Stimulated activated CD4-positive, alpha-beta T cell treated with anti-CD3 and anti-CD28 coated beads, Interleukin-2, amount 100 ng/mL, for 4 hours (primary cell): Measurements from ENCODE around the gene RBBP8NL.

Experiments
- DNase-seq: peaks from one replicate; pipeline ENCODE4 v3.0.0-alpha.2; 2020; ENCODE audit warnings: low read depth

Gene RBBP8NL

DNA sequence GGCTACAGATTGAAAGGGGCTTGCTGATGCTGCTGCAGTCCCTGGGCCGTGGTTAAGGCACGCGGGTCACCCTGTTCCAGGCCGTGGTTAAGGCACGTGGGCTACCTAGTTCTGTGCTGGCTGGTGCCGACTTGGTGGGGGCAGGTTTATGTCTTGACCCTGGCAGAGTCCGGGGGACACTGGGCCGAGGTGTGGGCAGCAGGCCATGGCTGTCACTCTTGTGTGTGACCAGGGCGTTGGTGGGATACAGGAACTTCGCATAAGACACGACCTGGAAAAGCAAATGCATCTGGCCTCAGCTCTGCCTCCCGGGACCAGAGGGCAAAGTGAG, 34.0 kb downstream of the RBBP8NL start:
- no peak for DNase-seq

DNA sequence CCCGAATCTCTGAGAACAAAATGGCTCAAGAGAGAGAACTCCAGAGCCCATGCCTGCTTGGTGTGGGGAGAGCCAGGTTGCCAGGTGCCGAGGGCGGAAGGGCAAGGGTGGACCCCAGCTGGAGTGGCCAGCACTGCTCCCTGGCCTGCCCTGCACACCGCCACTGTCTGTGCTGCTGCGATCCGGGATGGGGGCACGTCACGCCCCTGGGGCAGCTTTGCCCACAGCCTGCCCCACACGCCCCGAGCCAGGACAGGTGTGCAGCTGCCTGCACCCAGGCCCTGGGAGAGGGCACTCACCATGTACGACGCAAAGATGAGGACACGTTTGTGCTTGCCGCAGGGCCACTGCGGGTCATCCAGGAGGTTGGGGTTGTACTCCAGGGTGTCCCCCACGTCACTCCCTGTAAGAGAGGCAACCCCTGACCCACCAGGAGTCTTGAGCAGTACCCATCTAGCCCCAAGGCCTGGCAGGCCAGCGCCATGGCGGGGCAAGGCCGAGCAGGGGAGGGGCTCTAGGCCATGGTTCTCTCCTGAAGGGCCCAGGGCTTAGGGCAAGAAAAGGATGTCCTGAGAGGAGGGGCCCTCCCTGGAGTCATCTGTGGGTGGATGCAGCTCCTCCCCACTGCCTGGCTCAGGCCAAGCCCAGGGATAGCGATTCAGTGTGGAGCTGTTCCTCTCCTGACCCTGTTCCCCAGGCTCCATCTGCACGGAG, 34.6 kb downstream of the RBBP8NL start:
- DNase-seq, result no peak

DNA sequence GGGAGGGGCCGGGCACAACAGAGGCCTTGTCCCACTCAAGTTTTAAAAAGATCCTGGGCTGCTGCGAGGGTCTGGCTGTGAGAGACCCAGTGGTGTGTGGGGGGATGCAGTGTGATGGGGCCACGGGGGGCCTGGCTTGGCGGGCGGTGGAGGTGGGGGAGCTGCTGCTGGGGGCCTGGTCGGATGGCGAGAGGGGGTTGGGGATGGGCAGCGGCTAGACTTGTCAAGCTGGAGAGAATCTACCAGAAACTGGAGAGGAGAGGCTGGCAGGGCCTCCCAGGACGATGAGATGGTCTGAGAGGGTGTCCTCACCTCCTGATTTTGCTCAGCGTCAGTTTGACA, 35.3 kb downstream of the RBBP8NL start:
- DNase-seq, result no peak

DNA sequence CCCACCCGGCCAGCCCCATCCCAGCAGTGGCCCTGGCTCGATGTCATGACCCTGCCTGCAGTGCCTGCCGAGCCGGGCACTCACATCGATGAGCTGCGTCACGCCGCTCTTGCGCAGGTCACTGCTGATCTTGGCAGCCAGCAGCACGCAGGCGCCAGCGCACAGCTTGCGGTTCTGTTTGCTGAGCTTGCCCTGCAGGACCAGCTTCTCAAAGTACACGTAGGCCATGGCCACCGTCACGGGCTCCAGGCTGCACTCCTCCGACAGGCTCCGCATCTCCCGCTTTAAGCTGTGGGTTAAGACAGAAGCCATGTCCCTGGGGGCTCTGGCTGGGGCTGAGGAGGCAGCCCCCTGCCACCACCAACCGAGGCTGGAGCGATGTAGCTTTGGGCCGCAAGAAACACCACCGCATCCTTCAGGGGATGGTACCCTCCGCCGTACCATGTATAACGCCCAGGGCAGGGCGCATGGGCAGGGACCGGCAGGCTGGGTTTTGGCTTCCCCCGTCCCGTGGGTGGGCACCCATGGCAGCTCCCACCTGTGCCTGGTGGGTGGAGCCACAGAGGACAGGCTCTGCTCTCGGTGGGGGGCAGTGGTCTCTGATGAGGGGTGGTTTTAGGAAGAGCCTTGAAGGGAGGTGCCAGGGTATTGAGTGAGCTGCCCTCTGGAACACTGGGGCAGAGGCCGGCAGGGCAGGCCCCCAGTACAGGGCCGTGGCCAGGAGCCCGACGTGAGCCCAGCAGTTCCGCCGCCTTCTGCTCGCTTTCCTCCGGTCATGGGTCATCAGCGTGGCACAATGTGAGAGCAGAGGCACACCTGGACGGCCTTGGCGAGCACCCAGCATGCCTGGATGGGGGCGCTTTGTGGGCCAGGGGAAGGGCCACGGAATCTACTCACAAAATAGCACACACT, 35.9 kb downstream of the RBBP8NL start:
- no peak for DNase-seq

DNA sequence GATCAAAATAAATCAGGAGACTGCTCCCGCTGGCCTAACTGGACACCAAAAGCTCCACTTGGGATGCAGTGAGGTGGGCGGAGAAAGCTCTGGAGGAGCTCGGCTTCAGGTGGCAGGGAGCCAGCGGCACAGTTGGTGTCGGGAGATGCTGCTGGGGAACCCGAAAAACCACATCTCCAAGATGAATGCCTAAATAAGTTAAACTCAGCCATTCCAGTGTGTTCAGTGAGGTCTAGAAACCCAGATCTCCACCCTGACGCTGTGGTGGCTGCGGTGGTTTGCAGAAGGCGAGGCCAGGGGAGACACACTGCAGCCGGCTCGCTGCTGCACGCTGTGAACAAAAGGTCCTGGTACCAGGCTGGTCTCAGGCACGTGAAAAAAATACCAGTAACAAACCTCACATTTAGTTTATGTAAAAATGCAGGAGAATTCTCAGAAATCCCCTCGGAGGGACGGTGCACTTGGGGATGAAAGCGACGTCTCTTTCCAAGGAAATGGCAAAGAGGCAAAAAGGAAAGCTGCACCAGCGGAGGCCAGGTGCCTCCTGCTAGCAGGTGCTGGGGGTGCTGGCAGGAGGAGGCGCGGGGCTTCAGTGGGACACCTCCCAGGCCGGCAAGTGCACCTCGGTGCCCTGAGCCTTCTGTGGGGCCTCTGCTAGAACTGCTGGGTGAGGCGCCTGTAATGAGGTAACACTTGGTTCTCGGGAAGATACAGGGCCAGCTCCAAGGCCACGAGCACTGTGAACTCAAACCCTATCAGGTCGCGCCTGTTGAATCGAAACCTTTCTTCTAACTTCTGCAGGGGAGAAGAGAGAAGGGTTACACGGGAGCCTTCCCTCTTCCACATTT, 36.8 kb downstream of the RBBP8NL start:
- no peak for DNase-seq

GRCh38 chr20:62389601-62390087, 37.7 kb downstream of the RBBP8NL start:
- no peak for DNase-seq

DNA sequence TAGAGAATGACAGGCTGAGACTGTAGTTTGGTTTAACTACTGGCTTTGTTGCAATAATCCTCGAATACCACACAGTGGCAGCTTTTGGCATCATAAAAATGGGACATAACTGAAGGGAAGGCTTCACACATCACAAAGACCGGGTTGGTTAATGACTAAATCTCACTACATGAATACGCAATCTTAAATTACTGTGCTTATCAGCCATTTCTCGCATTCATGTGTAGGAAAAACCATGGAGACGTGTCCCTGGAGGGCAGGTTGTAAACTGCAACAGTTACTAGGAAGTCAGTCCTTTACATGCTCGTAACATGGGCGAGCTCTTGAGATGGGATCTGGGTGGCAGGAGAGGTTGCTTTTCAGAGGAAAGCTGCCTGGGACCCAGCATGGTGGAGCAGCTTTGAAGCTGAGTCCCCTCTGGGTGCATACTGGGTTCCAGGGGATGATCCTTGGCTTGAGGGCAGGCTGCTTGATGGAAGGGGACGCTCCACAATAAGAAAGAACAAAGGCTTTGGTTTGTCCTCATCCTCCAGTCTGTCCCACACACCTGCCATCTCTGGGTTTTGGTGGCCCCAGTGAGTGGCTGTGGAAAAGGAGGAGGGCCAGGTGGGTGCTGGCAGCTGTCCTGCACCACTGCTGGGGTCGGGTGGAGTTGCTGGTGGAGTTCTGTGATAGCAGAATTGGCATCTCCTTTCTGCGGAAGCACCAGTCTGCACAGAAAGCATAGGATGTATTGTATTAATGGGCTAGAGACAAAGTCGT, 38.3 kb downstream of the RBBP8NL start:
- DNase-seq, result no peak

DNA sequence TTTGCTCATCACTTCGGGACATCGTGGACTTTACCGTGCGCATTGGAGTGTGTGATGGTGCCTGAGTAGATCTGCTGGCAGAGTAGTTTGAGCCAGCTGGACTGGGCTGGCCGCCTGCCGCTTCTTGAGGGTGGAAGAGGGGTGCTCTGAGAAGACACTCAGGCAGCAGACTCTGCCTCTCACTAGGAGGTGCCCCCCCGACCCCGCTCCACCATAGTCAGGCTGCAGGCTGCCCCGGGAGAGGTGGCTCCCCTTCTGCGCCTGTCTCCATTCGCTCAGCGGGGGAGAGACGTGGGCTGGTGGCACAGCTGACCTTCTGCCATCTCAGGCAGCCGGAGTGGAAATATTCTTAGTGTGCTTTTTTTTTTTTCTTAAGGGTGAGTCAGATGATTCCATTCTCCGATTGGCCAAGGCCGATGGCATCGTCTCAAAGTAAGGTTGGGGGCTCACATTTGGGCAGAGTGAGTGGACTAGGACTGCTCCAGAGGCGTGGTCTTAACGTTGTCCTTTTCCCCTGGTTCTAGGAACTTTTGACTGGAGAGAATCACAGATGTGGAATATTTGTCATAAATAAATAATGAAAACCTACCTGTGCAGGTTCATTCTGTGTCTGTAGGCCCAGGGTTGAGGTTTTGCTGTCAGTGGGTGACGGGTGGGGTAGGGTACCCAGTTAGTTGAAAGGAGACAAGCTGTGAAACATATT, 39.3 kb downstream of the RBBP8NL start:
- DNase-seq, result no peak

- DNase-seq, result no peak
Measured at GRCh38 chr20:62387219-62387913, 40.0 kb downstream of the RBBP8NL start.

GRCh38 chr20:62386383-62387218, 40.7 kb downstream of the RBBP8NL start, which contains the start of gene RPS21:
Gene RPS21, plus strand, starts transcription at chr20:62387103. Its CDS starts 236 bp downstream, at chr20:62387339.
- peak; percentile 92 for DNase-seq

- peak; percentile 72 for DNase-seq
Measured at GRCh38 chr20:62382306-62383198, 44.8 kb downstream of the RBBP8NL start.

- no peak for DNase-seq
Measured at GRCh38 chr20:62381842-62382241, 45.5 kb downstream of the RBBP8NL start.

DNA sequence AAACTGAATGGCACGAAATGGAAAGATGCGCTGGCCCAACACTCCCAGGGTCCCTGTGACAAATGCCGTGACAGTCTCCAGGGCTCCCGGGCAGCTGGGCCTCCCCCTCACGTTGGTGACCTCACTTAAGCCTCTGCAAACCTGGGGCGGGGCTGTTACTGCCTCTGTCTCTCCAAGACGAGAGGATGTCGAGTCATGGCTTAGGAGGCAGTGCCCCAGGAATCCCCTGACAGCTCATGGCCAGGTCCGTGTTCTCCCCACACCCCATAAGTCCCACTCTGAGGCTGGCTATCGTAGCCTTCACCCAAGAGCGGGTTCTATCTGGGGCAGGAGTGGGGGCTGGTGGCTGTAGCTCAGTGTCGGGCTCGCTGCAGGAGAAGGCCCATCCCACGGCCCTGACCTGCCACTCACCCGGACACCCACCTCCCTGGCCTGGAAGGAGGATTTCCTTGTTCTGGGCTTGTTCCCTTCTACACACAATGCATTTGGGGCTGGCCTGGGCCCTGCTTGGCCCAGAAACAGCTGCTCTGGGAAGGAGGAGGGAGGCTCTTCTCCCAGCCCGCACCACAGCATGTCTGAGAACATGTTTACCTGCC, 46.0 kb downstream of the RBBP8NL start:
- DNase-seq, result no peak

- no peak for DNase-seq
Measured at GRCh38 chr20:62378215-62378614, 49.1 kb downstream of the RBBP8NL start.

- DNase-seq, result no peak
Measured at GRCh38 chr20:62377615-62378178, 49.6 kb downstream of the RBBP8NL start.

DNA sequence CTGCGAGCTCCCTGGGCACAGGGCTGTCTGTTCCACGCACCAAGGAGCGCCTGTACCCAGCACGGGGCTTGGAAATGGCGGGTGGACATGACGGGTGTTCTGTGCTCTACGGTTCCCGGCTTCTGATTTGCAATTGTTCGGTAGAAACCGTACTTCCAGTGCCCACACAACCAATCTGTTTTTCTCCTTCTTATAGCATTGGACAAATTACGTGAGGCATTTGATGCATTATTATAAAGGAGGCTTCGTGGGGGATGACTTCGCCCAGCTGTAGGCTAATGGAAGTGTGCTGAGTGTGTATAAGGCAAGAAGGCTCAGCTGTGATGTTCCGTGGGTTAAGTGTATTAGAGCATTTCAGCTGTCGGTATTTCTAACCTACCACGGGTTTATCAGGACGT, 50.3 kb downstream of the RBBP8NL start:
- DNase-seq, result no peak
